Measurements from ENCODE around the gene FAM50A. TPM values are rescaled to one million over a fixed set of nuclear protein-coding genes. Genes with fewer than 3 reads are reported as not detected.

Gene FAM50A
- total RNA-seq, 1 donor = 39.0 TPM

DNA sequence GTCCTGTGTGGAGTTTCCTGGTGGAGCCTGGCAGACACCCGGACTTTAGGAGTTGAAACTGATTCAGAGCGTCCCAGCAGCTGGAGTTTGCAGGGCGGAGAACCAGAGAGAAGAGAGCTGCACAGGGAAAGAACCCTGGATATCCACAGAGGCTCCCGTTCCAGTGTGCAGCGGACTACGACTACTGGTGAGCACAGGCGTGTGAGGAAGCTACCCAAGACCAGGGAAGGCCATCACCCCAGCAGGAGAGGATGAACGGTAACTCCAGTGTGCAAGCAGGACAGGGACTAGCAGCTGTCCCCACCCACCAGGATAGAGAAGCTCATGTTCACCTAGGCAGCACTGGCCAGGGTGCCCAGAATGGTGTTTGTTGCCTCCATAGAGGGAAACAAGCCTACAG is 32.9 kb downstream of the FAM50A start:
- DNase-seq (ENCODE audit: low read depth) = no peak
- TF ChIP-seq, protein P1, sequence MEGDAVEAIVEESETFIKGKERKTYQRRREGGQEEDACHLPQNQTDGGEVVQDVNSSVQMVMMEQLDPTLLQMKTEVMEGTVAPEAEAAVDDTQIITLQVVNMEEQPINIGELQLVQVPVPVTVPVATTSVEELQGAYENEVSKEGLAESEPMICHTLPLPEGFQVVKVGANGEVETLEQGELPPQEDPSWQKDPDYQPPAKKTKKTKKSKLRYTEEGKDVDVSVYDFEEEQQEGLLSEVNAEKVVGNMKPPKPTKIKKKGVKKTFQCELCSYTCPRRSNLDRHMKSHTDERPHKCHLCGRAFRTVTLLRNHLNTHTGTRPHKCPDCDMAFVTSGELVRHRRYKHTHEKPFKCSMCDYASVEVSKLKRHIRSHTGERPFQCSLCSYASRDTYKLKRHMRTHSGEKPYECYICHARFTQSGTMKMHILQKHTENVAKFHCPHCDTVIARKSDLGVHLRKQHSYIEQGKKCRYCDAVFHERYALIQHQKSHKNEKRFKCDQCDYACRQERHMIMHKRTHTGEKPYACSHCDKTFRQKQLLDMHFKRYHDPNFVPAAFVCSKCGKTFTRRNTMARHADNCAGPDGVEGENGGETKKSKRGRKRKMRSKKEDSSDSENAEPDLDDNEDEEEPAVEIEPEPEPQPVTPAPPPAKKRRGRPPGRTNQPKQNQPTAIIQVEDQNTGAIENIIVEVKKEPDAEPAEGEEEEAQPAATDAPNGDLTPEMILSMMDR (IDR thresholded peaks at IDR 0.05; ENCODE audit: insufficient read depth, low read length) = no peak
- no peak overlapping the region for H3K4me3 ChIP-seq (ENCODE audit: low read depth, low read length)

DNA sequence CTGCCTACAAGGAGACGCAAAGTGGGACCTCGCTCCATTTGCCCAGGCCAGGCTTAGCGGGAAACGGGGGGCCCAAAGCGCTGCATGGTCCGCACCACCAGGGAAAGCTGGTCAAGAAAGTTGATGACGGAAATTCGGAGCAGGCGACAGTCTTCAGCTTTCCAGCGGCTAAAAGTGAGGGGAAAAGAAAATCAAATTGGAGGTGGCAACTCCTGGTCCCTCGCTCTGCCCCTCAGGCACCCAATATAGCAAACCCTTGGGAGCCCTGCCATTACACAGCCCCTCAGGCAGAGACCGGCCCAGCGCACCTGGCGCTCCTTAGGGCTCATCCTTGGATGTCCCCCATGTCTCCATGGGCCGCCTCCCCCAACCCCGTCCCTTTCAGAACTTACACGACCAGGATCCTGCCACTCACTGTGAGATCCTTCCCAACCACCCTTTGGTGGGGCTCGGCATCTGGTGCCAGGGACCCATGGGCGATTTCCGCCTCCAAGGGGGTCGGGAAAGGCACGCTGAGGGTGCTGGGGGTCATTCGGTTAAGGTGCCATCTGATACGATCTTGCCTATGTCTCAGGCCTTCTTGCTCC is 34.0 kb downstream of the FAM50A start:
- peak overlapping the region; percentile 72 for H3K4me3 ChIP-seq (ENCODE audit: low read depth, low read length)
- DNase-seq (ENCODE audit: low read depth) = no peak
- TF ChIP-seq, protein P1 (IDR thresholded peaks at IDR 0.05; ENCODE audit: insufficient read depth, low read length) = no peak

DNA sequence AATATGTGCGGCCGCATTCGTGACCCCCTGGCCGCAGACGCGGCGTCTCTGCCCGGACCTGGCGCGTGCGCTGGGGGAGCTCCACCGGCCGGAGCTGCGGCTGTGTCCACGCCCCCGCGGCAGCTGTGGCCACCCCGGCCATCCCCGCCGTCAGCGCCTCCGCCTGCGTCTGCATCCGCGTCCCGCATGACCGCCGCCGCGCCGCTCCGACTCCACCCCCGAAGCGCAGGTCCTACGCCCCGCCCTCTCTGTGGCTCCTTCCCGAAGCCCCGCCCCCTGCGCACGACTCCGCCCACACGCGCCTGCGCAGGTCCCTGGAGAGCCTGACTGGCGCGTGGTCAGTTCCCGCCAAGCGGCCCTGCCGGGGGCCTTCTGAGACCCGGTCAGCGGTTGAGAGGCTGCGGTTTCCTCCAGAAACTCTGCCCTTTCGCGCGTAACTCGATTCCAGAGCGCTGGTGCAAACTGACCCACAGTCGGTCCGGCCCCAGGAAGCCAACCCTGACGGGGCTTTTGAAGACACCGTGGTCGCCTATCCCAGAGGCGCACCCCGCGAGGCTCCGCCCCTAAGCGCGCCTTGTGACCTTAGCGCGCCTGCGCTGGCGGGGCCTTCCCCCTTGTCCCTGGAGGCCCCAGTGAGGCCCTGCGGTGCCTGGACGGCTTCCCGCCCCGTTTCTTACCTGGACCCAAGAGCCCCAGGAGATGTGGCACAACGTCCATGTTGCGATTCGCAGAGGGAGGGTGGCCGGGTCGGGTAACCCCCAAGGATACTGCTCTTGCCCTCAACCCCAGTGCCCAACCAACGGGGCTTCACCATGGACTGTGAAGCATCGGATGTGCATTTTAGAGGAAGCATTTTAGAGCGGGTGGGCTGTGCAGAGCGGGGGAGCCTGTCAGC is 35.0 kb downstream of the FAM50A start, which contains the start of gene LAGE3:
Gene LAGE3, minus strand, starts transcription at position 554 of the 895 bp plus-strand sequence. Its CDS starts 366 bp downstream, at position 188.
- H3K4me3 ChIP-seq (ENCODE audit: low read depth, low read length) = peak within 1 kb of the TSS; percentile 72
- DNase-seq (ENCODE audit: low read depth) = peak; percentile 84
- TF ChIP-seq, protein P1 (IDR thresholded peaks at IDR 0.05; ENCODE audit: insufficient read depth, low read length) = no peak

DNA sequence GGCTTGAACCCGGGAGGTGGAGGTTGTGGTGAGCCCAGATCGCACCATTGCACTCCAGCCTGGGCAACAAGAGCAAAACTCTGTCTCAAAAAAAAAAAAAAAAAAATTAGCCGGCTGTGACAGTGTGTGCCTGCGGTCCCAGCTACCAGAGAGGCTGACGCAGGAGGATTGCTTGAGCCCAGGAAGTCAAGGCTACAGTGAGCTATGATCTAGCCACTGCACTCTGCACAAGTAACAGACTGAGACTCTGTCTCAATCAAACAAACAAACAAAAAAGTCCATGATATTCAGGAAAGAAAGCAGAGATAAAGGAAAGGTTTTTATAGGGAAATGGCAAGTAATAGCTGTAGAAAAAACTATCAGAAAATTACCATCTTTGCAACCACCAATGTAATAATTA is 37.3 kb downstream of the FAM50A start:
- TF ChIP-seq, protein P1 (IDR thresholded peaks at IDR 0.05; ENCODE audit: insufficient read depth, low read length) = no peak
- no peak for DNase-seq (ENCODE audit: low read depth)
- no peak overlapping the region for H3K4me3 ChIP-seq (ENCODE audit: low read depth, low read length)

DNA sequence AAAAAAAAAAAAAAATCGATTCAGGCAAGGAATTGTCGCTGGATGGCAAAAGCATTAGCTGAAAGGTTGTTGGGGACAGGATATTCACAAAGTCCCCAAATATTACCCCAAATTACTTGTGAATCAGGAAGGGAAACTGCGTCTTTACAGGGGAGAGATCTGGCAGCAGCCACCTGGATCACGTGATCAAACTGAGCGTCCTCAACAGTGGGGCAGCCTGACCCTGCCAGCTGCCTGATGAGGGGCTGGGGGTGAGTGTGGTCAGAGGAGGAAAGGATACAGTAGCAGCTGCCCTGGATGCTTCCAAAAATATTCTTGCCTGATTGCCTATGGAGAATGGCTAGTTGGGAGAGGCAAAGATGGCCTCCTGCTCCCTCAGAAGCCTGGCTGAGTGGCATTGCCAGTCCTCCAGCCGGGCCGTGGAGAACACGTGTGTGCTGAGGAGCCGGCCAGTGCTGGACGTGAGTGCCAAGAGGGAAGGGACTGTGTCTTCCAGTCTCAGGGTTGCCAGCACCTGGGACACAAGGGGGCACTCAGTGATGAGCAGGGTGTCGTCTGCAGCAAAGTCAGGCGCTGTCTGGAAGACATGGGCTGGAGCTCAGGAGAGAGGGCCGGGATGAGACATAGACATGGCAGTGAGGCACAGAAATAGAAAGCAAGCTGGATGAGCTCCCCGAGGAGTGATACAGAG is 38.1 kb downstream of the FAM50A start:
- no peak for DNase-seq (ENCODE audit: low read depth)
- TF ChIP-seq, protein P1 (IDR thresholded peaks at IDR 0.05; ENCODE audit: insufficient read depth, low read length) = no peak
- no peak overlapping the region for H3K4me3 ChIP-seq (ENCODE audit: low read depth, low read length)

DNA sequence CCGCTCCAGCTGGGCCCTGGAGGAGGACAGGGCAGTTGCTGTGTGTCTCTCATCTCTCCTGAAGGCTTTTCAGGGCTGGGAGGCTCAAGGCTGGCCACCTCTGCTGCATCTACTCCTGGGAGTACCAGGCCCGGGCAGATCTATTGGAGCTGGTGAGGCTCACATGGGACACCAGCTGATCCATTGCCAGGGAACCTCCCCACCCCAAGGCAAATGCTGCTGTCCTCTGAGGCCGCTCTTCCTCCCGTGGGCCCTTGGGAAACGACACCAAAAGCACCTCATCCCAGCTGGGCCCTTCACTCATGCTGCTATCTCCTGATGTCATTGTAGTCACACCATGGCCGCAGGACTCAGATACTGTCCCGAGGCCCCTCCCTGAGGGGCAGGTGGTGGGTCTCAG is 38.8 kb downstream of the FAM50A start:
- no peak for DNase-seq (ENCODE audit: low read depth)
- no peak overlapping the region for H3K4me3 ChIP-seq (ENCODE audit: low read depth, low read length)
- TF ChIP-seq, protein P1 (IDR thresholded peaks at IDR 0.05; ENCODE audit: insufficient read depth, low read length) = no peak
